Lower lobe of right lung (tissue), 2 donors: ENCODE measurements around the gene LZTS3. TPM values are rescaled to one million over a fixed set of nuclear protein-coding genes. Genes with fewer than 3 reads are reported as not detected.
"Not testable (repeated sequence)": the region's sequence is repeated elsewhere in the genome, so short reads cannot be mapped to it uniquely, and the experiment has no call there.

Experiments
- ATAC-seq, 2 donors: fragments of 200-7000 bp; cut with Tn5 transposase; one replicate each; pipeline ENCODE4 v1.9.1; 2020 to 2022; ENCODE audit warnings: mild to moderate bottlenecking in 2 of 2, moderate library complexity in 2 of 2
- DNase-seq: peaks from one replicate; pipeline ENCODE4 v3.0.0-alpha.2; 2020
- H3K27ac ChIP-seq: fragments of 200-600 bp; one replicate; pipeline ENCODE4 v1.8.0; 2022
- H3K27me3 ChIP-seq: fragments of 200-600 bp; one replicate; pipeline ENCODE4 v1.8.0; 2022; ENCODE audit warnings: low read depth
- H3K36me3 ChIP-seq: fragments of 200-600 bp; one replicate; pipeline ENCODE4 v1.8.0; 2022; ENCODE audit warnings: mild to moderate bottlenecking
- H3K4me1 ChIP-seq: fragments of 200-600 bp; one replicate; pipeline ENCODE4 v1.8.0; 2022
- H3K4me3 ChIP-seq: fragments of 200-600 bp; one replicate; pipeline ENCODE4 v1.8.0; 2022; ENCODE audit warnings: mild to moderate bottlenecking
- H3K9me3 ChIP-seq: fragments of 200-600 bp; one replicate; pipeline ENCODE4 v1.8.0; 2022
- intact Hi-C: fragments of 100-400 bp; cut with DNase I; formaldehyde crosslinking; loops from one replicate; pipeline ENCODE4 v1.11.0; 2022
- total RNA-seq: library from RNA; stranded (reverse); fragmentation: NEBNext Ultra II Directional; extraction: Animal tissue kit (Norgen Biotek cat#: 25700); gene quantifications from one replicate; pipeline ENCODE4 v1.2.1, GENCODE V29; 2021
- TF ChIP-seq, protein P1 (sequence below): fragments of 200-600 bp; IDR thresholded peaks from one replicate; pipeline ENCODE4 v1.8.0; 2022; ENCODE audit warnings: antibody characterized with exemption, mild to moderate bottlenecking
- donor health status: DM: no; HTN: yes; CAD: no; lungs with severe emphysema.

Gene LZTS3
- total RNA-seq, 1 donor from 2014 or later, result 18.5 TPM

DNA sequence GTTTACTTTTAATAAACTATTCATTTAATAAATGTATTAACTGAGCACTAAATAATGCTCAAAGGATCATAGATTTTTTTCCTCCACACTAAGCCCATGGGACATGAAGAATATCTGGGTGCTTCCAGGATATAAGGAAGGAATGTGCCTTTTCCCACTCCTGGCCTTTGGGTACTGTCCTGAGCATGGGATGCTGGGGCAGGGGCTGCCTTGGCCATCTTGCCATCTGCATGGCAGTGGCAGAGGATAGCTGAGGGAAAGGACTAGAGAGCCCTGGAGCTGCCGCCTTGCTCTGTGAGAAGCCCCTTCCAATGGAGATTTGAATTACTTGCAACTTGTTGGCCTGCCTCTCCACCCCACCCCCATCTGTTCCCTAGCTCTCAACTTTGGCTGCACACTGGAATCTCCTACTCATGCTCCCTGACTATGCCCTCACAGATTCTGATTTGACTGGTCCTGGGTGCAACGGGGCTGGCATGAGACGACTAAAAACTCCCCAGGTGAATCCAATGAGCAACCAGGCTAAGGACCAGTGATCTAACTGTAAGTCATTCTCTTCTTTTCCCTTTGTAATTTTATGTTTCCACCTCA, 15.6 kb upstream of the LZTS3 start:
- Histone ChIP-seq H3K27me3 (no peaks in the 10 kb centered on the region), H3K4me3 (no peak overlapping the region), H3K36me3 (peaks cover 59% of the 10 kb centered on the region), H3K27ac (no peak overlapping the region), H3K4me1 (no peaks in the 10 kb centered on the region), H3K9me3 (no peaks in the 10 kb centered on the region)
- no peak for ATAC-seq
- TF ChIP-seq, protein P1, sequence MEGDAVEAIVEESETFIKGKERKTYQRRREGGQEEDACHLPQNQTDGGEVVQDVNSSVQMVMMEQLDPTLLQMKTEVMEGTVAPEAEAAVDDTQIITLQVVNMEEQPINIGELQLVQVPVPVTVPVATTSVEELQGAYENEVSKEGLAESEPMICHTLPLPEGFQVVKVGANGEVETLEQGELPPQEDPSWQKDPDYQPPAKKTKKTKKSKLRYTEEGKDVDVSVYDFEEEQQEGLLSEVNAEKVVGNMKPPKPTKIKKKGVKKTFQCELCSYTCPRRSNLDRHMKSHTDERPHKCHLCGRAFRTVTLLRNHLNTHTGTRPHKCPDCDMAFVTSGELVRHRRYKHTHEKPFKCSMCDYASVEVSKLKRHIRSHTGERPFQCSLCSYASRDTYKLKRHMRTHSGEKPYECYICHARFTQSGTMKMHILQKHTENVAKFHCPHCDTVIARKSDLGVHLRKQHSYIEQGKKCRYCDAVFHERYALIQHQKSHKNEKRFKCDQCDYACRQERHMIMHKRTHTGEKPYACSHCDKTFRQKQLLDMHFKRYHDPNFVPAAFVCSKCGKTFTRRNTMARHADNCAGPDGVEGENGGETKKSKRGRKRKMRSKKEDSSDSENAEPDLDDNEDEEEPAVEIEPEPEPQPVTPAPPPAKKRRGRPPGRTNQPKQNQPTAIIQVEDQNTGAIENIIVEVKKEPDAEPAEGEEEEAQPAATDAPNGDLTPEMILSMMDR, result no peak
- DNase-seq, result peak; percentile 8
- intact Hi-C loops, result no loop called here

DNA sequence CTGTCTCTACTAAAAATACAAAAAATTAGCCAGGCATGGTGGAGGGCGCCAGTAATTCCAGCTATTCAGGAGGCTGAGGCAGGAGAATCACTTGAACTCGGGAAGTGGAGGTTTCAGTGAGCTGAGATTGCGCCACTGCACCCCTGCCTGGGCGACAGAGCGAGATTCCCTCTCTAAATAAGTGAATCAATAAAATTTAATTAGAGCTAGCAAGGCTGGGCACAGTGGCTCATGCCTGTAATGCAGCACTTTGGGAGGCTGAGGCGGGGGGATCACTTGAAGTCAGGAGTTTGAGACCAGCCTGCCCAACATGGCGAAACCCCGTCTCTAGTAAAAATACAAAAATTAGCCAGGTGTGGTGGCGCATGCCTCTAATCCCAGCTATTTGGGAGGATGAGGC, 14.5 kb upstream of the LZTS3 start:
- H3K4me1 ChIP-seq, H3K27me3 ChIP-seq, ATAC-seq, H3K27ac ChIP-seq, H3K9me3 ChIP-seq, intact Hi-C loops, H3K4me3 ChIP-seq: not testable (repeated sequence)
- H3K36me3 ChIP-seq, result peaks cover 48% of the 10 kb centered on the region
- peak; percentile 35 for DNase-seq

DNA sequence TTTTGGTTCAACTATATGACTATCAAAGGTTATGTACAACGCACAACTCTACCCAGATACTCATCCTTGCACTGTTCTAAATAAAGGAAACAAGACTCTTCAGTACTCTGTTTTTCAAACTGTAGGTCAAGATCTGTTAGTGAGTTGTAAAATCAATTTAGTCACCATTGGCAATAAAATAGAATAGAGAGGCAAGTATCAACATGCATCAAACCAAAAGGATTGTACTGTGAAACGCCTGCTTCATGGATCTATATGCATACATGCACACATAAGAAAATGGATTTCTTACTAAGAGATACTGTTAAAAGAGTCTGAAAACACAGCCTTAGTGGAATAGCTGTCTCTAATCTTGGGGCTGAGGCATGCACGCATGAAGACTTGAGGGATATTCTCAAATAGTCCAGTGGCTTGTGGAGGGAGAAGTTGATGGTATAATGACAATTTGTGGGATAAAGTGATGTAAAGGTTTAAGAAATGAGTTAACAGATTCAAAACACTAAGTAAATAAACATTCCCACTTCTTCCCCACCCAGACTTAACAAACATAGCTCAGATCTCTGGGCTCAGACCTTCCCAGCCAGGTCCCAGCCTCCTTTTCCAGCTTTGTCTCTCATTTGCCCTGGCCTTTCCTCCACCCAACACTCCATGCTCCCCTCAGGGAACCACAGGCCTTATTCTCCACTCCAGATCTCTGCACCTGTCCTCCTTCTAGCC, 10.7 kb upstream of the LZTS3 start:
- H3K27me3 ChIP-seq, result no peaks in the 10 kb centered on the region
- no peak for ATAC-seq
- TF ChIP-seq, protein P1, result no peak
- no peaks in the 10 kb centered on the region for H3K9me3 ChIP-seq
- intact Hi-C loops, result no loop called here
- no peak for DNase-seq
- no peak overlapping the region for H3K4me3 ChIP-seq
- no peak overlapping the region for H3K27ac ChIP-seq
- H3K4me1 ChIP-seq, result no peaks in the 10 kb centered on the region
- H3K36me3 ChIP-seq, result peaks cover 11% of the 10 kb centered on the region

DNA sequence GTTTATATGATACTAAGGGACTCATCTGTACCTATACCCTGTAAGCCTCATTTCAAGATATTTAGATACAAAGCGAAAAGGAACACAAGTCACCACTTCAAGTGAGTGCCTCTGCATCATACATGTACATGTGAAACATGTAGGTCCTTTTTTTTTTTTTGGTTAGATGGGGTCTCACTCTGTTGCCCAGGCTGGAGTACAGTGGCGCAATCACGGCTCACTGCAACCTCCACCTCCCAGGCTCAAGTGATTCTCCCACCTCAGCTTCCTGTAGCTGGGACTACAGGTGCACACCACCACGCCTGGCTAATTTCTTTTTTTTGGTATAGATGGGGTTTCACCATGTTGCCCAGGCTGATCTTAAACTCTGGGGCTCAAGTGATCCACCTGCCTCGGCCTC, 9.1 kb upstream of the LZTS3 start:
- H3K27me3 ChIP-seq, intact Hi-C loops, H3K27ac ChIP-seq, H3K36me3 ChIP-seq, H3K4me1 ChIP-seq, H3K4me3 ChIP-seq, ATAC-seq, H3K9me3 ChIP-seq: not testable (repeated sequence)
- DNase-seq, result peak; percentile 4

DNA sequence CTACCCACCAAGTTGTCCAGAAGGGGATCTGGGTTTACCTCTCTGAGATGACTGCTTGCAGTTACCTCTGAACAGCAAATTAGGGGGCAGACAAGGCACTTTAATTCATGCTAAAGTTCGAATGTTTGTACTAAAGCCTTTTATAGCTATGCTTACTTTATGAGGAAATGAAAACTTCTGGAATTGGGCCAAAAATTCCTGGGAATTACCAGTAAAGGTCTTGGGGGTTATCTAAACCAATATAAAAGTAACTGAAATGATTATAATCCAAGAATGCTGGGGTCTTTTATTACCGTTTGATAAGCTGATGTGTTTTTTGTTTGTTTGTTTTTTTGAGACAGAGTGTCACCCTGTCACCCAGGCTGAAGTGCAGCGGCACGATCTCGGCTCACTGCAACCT, 7.9 kb upstream of the LZTS3 start:
- Histone ChIP-seq H3K36me3 (no peaks in the 10 kb centered on the region), H3K27ac (no peak overlapping the region), H3K4me1 (no peaks in the 10 kb centered on the region), H3K9me3 (no peaks in the 10 kb centered on the region), H3K27me3 (no peaks in the 10 kb centered on the region), H3K4me3 (no peak overlapping the region)
- ATAC-seq (no peak), DNase-seq (no peak)
- TF ChIP-seq, protein P1, result no peak
- intact Hi-C loops, result no loop called here

DNA sequence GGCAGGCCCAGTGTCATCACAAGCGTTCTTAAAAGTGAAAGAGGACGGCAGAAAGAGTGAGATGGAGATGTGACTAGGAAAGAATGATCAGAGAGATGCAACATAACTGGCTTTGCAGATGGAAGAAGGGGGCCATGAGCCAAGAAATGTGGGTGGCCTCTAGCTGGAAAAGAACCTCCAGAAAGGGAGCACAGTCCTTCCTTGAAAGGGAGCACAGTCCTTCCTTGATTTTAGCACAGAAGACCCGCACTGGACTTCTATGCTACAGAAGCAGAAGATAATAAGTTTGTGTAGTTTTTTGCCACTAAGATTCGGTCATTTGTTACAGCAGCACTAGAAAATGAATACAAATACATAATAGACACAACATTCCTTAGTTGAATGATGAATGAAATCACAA, 7.0 kb upstream of the LZTS3 start:
- no peak overlapping the region for H3K4me3 ChIP-seq
- ATAC-seq (no peak), DNase-seq (no peak)
- intact Hi-C loops, result no loop called here
- TF ChIP-seq, protein P1, result no peak
- no peak overlapping the region for H3K27ac ChIP-seq
- H3K36me3 ChIP-seq, result no peaks in the 10 kb centered on the region
- no peaks in the 10 kb centered on the region for H3K9me3 ChIP-seq
- no peaks in the 10 kb centered on the region for H3K27me3 ChIP-seq
- no peaks in the 10 kb centered on the region for H3K4me1 ChIP-seq
